Esophagus (tissue), 2 donors: ENCODE measurements around the gene SMPD3. TPM values are rescaled to one million over a fixed set of nuclear protein-coding genes. Genes with fewer than 3 reads are reported as not detected.
A peak's percentile ranks its signal among the peaks of the same experiment; 100 is the strongest.
"Not testable (repeated sequence)": the region's sequence is repeated elsewhere in the genome, so short reads cannot be mapped to it uniquely, and the experiment has no call there.

Source experiments
- H3K27ac ChIP-seq, 2 donors: one replicate each; pipeline ENCODE4 v1.5.1; 2013; ENCODE audit warnings: low read depth in 2 of 2, mild to moderate bottlenecking in 2 of 2, inconsistent platforms in 1 of 2, low read length in 1 of 2, moderate library complexity in 1 of 2
- H3K27me3 ChIP-seq, 2 donors: one replicate each; pipeline ENCODE4 v1.6.1; 2013; ENCODE audit warnings: low read length in 2 of 2, control low read depth in 1 of 2, mild to moderate bottlenecking in 1 of 2; ENCODE audit not compliant: insufficient read depth in 2 of 2, control insufficient read depth in 1 of 2
- H3K36me3 ChIP-seq, 2 donors: one replicate each; pipeline ENCODE4 v1.6.1; 2013; ENCODE audit warnings: low read length in 1 of 2; ENCODE audit not compliant: control insufficient read depth in 2 of 2, insufficient read depth in 2 of 2
- H3K4me1 ChIP-seq, 2 donors: one replicate each; pipeline ENCODE4 v1.6.1; 2013; ENCODE audit warnings: low read length in 1 of 2; ENCODE audit not compliant: control insufficient read depth in 2 of 2, insufficient read depth in 2 of 2
- H3K4me3 ChIP-seq, 2 donors: one replicate each; pipeline ENCODE4 v1.5.1; 2013; ENCODE audit warnings: low read length in 2 of 2, mild to moderate bottlenecking in 2 of 2, low read depth in 1 of 2, moderate library complexity in 1 of 2
- H3K9me3 ChIP-seq, 2 donors: one replicate each; pipeline ENCODE4 v1.6.1; 2013; ENCODE audit warnings: mild to moderate bottlenecking in 2 of 2, low read depth in 1 of 2, low read length in 1 of 2, moderate library complexity in 1 of 2; ENCODE audit not compliant: control insufficient read depth in 2 of 2, insufficient read depth in 1 of 2
- WGBS, 2 donors: extraction: QIAGEN DNeasy Blood & Tissue Kit; methylation state at CpG; one replicate each; pipeline ENCODE4 v1.1.7; 2013; 5-methylcytosine and 5-hydroxymethylcytosine counted together
- polyA plus RNA-seq, 2 donors: library from polyadenylated mRNA; stranded (reverse); fragments of 200-250 nt; gene quantifications; one replicate each; pipeline ENCODE4 v1.2.3, GENCODE V29; 2013
- donor health status: healthy with polysubstance abuse.
- donor health status: Bipolar disorder and iron deficiency.

The SMPD3 gene
- polyA plus RNA-seq, result 1 to 10 TPM in 1 of 2 donors, under 1 TPM in 1; 0.41 to 4.0 TPM

- peak within 1 kb of the TSS; percentile 39 to 49 for H3K4me3 ChIP-seq
- H3K4me1 ChIP-seq, result peaks cover 16 to 20% of the 10 kb centered on the region in 2 donors
- WGBS, 2 donors, result 2 to 3% methylated on average over 44 to 59 of the region's 59 CpGs
- H3K36me3 ChIP-seq, result no peaks in the 10 kb centered on the region
- H3K27ac ChIP-seq, result no peak within 1 kb of the TSS
- peaks cover 0 to 2% of the 10 kb centered on the region in 2 donors for H3K27me3 ChIP-seq
- no peaks in the 10 kb centered on the region for H3K9me3 ChIP-seq
Observed at GRCh38 chr16:68448360-68448970, at the start of gene SMPD3. Gene SMPD3 (minus strand): TSS chr16:68448508. CDS start chr16:68372181, 76,327 bp downstream.

GRCh38 chr16:68496689-68497088 is 48.4 kb upstream of the SMPD3 start:
- Histone ChIP-seq H3K4me1 (peaks cover 6 to 17% of the 10 kb centered on the region in 2 donors), H3K27me3 (peaks cover 0 to 4% of the 10 kb centered on the region in 2 donors), H3K9me3 (no peaks in the 10 kb centered on the region), H3K36me3 (no peaks in the 10 kb centered on the region), H3K27ac (no peak overlapping the region), H3K4me3 (no peak overlapping the region)
- WGBS, 2 donors, result 57 to 71% methylated on average over 8 of the region's 8 CpGs

- WGBS, 2 donors, result 95% methylated on average over 5 of the region's 5 CpGs
- H3K27ac ChIP-seq, H3K36me3 ChIP-seq, H3K9me3 ChIP-seq, H3K4me3 ChIP-seq, H3K27me3 ChIP-seq: not testable (repeated sequence)
- peaks cover 8 to 27% of the 10 kb centered on the region in 2 donors for H3K4me1 ChIP-seq
Observed at GRCh38 chr16:68494261-68494660, 46.0 kb upstream of the SMPD3 start.

GRCh38 chr16:68493412-68494070 is 45.2 kb upstream of the SMPD3 start:
- Histone ChIP-seq H3K27ac (no peak overlapping the region), H3K27me3 (peaks cover 0 to 4% of the 10 kb centered on the region in 2 donors), H3K4me3 (no peak overlapping the region), H3K36me3 (no peaks in the 10 kb centered on the region), H3K4me1 (peaks cover 8 to 27% of the 10 kb centered on the region in 2 donors), H3K9me3 (no peaks in the 10 kb centered on the region)
- whole genome bisulfite sequencing, 2 donors, result 83 to 84% methylated on average over 5 of the region's 5 CpGs

- peak overlapping the region in 1 of 2 donors; percentile 6 for H3K27ac ChIP-seq
- H3K4me1 ChIP-seq, result peaks cover 8 to 29% of the 10 kb centered on the region in 2 donors
- H3K9me3 ChIP-seq, result no peaks in the 10 kb centered on the region
- no peaks in the 10 kb centered on the region for H3K27me3 ChIP-seq
- H3K4me3 ChIP-seq, result no peak overlapping the region
- WGBS, 2 donors, result 58 to 67% methylated on average over 6 of the region's 6 CpGs
- H3K36me3 ChIP-seq, result no peaks in the 10 kb centered on the region
Observed at GRCh38 chr16:68492543-68493411, 44.5 kb upstream of the SMPD3 start.

- Histone ChIP-seq H3K27me3 (no peaks in the 10 kb centered on the region), H3K36me3 (no peaks in the 10 kb centered on the region), H3K27ac (peak overlapping the region; percentile 6 to 43), H3K4me3 (no peak overlapping the region), H3K4me1 (peaks cover 8 to 30% of the 10 kb centered on the region in 2 donors), H3K9me3 (no peaks in the 10 kb centered on the region)
- WGBS, 2 donors, result 74 to 87% methylated on average over 11 of the region's 11 CpGs
Observed at GRCh38 chr16:68492151-68492542, 43.8 kb upstream of the SMPD3 start.

- Histone ChIP-seq H3K4me1 (peaks cover 5 to 33% of the 10 kb centered on the region in 2 donors), H3K4me3 (peak overlapping the region in 1 of 2 donors; percentile 8), H3K36me3 (no peaks in the 10 kb centered on the region), H3K9me3 (no peaks in the 10 kb centered on the region), H3K27me3 (no peaks in the 10 kb centered on the region), H3K27ac (peak overlapping the region; percentile 43 to 62)
- 74 to 75% methylated on average over 14 of the region's 14 CpGs for WGBS, 2 donors
Observed at GRCh38 chr16:68491576-68491950, 43.3 kb upstream of the SMPD3 start.

- WGBS, 2 donors, result 30% methylated on average over 13 of the region's 13 CpGs
- Histone ChIP-seq H3K4me3 (no peak overlapping the region), H3K4me1 (peaks cover 5 to 33% of the 10 kb centered on the region in 2 donors), H3K27me3 (no peaks in the 10 kb centered on the region), H3K9me3 (no peaks in the 10 kb centered on the region), H3K36me3 (no peaks in the 10 kb centered on the region), H3K27ac (peak overlapping the region; percentile 43 to 62)
Observed at GRCh38 chr16:68490829-68491575, 42.7 kb upstream of the SMPD3 start.

GRCh38 chr16:68490358-68490757 is 42.0 kb upstream of the SMPD3 start:
- 40 to 64% methylated on average over 1 of the region's 1 CpG for WGBS, 2 donors
- no peaks in the 10 kb centered on the region for H3K9me3 ChIP-seq
- no peak overlapping the region for H3K4me3 ChIP-seq
- peaks cover 5 to 35% of the 10 kb centered on the region in 2 donors for H3K4me1 ChIP-seq
- peak overlapping the region; percentile 22 to 62 for H3K27ac ChIP-seq
- no peaks in the 10 kb centered on the region for H3K27me3 ChIP-seq
- H3K36me3 ChIP-seq, result no peaks in the 10 kb centered on the region
